Dermis microvascular lymphatic vessel endothelial cell (primary cell): ENCODE measurements around the gene TTC28. TPM values are rescaled to one million over a fixed set of nuclear protein-coding genes. Genes with fewer than 3 reads are reported as not detected.

Experiments used
- DNase-seq, 2 donors: peaks; one replicate each; pipeline versions ENCODE4 v3.0.0 to v3.0.0-alpha.2; 2010; ENCODE audit warnings: low read depth in 2 of 2
- total RNA-seq: library from RNA; depleted of rRNA; stranded (reverse); fragments of >200 nt; gene quantifications from 2 replicates; pipeline ENCODE4 v1.2.1, GENCODE V29; 2014

The TTC28 gene
- total RNA-seq, 1 donor from 2014 or later, result 11.7 TPM

DNA sequence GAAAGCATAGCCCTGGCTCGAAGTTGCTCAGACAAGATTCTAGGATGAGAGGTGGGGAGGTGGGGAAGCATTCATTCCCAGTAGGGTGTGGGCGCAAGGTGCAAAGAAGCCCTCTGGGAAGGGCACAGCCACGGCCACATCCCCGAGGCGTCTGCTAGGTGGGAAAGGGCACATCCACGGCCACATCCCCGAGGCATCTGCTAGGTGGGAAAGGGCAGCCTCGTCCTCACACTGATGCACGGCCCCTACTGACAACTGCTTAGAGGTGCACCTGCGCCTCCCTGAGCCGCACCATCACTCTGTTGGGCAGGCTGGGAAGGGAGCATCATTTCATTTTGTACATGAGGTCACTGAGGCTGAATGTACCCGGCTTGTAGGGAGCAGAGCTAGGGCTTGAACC is 666.0 kb downstream of the TTC28 start:
- DNase-seq, result no peak

DNA sequence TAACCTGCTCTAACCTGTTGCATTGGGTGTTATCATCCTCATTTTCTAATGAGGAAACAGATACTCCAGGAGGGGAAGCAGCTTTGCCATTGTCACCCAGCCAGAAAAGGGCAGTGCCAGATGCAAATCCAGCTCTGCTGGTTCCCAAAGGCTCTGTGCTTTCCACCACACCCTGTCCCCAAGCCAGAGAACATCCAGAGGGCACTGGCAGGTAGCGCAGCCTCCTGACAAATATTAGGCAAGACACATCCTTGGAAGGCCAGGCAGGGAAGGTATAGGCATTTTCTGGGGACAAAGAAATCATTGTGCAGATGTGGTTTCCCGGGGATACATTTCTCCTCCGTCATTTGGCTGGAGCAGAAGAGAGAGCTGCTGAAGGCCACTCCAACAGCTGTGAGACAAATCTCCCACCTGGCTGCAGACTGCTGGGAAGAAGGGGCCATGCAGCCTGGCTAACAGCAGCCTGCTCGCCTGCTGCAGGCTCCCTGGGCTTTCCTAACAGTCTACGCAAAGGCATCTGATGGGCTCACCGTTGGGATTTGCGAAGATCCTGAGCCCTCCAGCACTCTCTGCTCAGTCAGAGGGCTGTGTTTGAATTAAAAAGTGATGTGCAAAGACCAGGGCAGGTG is 666.7 kb downstream of the TTC28 start:
- no peak for DNase-seq

DNA sequence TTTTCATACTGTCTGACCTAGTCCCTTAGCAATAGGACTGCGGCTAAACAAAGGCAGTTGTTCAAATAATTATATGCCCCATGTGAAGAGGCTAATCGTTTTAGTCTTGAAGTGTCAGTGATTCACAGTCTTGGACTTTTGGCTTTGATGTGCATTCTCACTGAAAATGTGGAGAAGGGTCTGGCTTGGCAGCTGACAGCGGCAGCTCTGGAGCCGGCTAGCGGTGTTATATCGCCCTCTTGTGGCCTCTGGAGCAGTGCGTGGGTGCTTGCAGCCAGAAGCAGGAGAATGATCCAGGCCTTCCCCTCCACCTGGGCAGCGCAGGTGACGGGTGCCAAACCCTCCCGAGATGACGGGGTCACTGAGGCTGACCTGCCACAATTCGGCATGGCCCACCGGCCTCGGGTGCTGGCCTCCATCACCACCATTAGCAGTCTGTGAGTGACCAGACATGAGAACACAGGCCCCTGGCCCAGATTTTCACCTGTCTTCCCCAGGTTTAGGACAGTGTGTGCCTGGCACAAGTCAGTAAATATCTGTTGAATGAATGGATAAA is 670.3 kb downstream of the TTC28 start:
- peak; percentile 53 to 77 for DNase-seq

DNA sequence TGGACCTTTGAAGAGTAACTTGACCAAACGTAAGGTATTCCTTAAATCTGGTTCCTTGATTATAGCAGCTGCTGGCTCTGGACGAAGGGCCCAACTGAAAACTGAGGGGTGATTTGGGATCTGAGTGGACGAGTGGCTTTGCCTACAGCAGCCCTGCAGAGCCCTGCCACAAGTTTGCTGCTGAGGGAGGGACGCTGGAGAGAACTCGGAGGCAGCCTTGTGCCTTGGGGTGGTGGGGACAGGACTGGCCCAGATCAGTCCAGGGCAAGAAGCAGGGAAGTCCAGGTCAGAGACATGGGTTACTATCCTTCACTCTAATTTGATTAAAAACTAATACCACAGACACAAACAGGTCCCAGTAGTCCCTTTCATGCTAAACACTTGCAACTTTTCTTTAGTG is 671.0 kb downstream of the TTC28 start:
- DNase-seq, result no peak

DNA sequence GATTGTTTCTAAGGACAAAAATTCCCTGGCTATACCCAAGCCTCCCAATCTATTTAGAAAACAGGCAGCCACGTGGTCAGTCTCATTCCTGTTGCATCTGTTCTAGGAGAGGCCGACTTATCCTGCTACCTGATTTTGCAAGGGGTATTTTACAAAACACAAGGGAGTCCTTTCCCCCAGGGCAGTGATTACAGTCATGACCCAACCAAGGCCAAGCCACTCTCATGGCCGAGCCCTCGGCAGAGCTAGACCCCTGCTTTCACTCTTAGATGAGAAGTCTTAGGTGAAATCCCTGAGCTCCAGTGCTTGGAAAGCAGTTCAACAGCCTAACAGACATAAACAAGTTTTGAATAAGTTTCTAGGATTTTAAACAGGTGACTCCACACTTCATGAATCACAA is 671.6 kb downstream of the TTC28 start:
- DNase-seq, result no peak

DNA sequence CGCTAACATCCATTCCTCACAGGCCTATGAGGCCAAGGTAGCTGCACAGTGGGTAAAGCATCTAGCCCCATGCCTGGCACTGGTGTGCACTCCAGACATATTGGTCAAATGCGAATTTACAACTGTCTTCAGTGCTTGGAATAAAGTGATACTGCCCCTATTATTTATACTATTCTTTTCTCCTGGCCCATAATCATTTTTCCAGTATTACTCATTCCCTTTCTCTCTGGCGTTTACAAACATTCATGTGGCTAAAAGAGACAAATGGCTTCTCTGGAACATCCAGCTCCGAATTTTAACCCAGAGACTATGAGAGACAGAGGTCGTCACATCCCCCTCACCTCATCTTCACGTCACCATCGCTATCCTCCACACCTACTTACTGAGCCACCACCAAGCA is 673.4 kb downstream of the TTC28 start:
- DNase-seq, result no peak

DNA sequence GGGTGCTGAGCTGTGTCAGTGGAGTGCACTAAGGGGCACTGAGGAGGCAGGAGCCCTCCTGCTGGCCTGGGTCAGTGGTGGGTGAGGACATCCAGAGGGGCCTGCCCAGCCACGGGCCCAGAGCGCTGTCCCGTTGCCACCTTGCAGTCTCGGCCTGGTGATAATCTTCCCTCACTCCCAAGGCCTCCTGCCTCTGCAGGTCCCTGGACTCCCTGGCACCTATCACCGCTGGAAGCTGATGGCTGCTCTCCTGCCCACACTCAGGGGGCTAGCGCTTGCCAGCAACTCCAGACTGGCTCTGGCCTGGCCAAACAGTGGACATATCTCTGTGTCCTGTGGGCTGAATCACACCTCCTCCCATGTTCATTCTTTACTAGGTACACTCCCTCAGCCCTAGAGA is 674.1 kb downstream of the TTC28 start:
- no peak for DNase-seq

DNA sequence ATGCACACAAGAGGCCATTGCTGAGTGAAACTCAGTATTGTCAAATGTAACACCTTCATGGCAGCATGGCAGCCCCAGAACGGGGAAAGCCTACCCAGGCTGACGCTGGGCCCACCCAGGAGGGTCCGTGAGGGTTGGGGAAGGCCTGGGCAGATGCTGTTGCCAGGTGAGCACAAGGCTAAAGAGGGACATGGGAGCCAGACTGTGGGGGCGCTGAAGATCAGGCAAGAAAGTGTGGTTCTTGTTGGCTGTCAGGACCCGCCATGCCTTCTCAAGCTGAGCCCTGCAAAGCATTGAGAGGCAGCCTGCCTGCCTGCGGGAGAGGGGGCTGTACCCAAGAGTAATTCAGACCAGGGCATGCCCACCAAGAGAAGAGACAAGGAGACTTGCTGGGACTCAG is 675.6 kb downstream of the TTC28 start:
- no peak for DNase-seq

DNA sequence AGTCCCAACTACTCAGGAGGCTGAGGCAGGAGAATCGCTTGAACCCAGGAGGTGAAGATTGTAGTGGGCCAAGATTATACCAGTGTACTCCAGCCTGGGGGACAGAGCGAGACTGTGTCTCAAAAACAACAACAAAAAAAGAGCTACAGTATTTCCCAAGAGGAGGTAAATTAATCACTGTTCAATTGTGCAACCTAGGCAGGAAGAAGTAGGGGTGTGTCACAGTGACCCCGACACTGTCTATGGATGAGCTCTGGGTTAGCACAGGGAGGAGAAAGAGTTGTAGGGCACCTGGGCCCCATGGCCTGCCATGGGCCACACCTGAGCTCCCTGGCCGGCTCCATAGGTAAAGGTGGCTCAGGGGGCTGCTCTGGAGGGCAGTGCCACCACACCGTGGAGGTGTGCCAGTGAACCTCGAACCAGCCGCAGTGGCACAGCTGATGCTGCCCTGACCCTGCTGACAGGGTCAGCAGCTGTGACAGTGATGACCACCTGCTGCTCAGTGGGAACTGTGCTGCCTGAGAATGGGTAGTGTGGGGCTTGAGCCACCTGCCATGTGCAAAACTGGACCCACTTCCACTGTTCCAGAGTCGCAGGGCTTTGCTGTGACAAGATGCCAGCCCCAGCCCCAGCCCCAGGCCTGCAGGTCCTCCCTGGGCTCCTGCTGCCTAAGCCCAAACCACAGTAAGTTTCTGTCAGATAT is 676.6 kb downstream of the TTC28 start:
- no peak for DNase-seq

DNA sequence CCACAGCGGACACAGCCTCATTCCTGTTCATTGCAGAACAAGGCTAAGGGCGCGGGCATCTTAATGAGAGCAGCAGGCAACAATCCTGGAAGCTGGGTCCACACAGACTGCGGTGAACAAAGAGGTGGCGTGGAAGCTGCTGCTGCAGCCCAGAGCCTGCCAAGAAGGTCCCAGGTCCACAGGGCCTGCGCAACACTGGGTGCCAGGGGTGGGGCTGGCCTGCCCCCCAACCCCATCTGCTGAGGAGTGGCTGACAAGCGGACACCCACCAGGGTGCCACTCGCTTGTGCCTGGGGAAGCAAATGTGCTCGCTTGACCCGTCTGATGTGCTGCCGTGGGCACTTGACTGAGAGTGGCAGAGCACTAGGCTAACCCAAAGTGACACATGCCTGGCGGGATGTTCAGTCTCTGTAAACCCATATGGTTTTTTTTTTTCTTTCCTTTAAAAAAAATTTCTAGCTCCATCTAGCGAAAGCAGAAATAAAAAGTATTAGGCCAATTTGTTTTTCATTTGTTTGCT is 677.4 kb downstream of the TTC28 start:
- DNase-seq, result no peak

DNA sequence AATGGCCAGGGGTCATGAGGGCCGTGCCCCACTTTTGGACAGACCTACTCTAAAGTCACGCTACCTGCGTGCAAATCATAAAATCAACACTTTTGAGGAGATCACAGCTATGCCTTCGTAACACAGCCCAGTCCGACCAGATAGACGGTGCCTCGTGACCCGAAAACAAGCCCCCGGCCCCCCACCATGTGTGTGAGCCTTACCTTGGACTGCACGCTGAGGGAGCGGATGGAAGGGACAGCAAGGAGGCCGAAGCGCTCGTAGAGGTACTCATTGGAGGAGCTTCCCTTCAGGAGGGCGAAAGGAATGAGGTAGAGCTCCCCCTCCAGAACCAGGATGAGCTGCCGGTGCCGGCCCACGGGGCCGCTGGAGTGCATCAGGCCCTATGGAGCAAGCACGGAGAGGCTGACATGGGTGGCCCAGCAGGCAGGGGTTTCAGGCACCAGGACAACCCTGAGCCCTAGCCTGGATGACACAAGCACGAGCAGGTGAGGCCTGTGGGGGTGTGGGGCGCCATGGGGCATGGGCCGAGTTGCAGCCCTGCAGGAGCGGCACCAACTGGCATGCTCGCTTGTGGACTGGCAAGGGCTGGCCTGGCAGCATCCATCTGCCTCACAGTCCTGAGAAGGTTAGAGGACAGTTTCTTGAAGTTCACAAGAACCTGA is 678.3 kb downstream of the TTC28 start:
- no peak for DNase-seq

DNA sequence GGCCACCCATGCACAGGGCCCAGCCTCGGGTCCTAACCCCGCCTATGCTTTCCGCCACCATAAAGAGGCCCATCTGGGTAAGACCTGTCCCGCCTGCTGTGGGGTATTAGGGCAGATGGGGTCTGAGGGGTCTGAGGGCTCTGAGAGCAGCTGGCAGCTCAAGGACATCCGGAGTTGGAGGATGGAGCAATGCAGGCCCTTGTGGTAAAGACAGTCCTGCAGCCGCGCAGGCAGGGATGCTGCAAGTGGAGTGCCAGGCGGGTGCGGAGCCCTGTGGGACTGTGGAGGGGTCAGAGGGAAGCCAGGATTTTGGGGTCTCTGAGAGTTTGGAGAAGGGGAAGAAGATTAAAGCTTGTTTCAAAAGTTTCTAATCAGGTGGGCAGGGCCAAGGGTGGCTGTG is 679.3 kb downstream of the TTC28 start:
- no peak for DNase-seq

DNA sequence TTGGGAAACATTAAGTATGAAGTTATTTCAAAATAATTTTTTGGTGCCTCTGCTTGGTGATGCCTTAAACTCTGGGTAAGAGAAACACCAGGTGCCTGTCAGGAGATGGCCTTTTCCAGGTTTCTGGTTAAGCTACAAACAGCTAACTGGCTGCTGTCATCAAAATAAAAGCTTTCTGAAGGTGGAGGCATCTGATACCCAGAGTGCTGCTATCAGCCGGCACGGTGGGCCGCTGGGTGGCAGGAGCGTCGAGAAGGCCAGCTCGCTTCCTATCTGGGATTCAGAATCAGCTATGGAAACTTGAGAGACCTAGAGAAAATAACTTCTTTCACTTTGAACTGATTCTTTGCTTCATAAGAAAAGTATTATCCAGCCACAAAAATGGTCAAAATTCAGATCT is 679.8 kb downstream of the TTC28 start:
- no peak for DNase-seq

DNA sequence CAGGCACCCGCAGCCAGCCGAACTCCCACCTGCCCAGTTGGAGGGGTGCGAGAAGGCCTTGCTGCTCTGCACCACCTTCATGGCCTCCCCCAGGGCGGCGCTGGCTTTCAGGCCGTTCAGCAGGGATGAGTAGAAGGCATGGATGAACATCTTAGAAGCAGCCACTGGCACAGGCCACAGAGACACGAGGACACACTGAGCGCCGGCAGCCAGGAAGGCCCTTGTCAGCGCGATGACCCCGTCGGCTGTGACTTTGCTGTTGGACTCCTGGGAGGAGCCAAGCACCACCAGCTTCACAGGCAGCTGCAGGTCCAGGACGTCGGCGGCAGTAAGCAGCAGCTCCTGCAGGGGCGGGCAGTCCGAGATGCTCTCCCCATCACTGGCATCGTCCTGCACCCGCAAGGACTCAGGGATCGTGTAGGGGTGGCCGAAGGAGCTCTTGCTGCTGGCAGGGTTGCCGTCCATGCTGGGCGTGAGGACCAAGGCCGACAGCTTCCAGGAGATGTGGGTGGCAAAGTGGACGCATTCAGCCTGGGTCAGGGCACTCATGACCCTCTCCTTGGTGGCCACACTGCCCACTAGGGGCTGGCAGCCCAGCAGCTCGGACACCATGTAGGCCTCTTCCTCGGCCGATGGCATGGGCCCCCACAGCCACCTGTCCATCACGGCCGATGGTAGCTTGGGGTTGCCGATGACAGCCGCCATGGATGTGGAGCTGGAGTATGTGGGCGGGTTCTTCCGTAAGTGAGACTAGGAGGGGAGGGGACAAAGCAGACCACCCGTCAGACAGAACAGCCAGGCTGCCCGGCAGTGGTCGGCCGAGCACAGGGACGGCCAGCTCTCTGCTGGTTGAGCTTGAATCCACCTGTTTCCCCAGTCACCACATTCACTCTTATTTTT is 680.9 kb downstream of the TTC28 start:
- DNase-seq, result no peak

DNA sequence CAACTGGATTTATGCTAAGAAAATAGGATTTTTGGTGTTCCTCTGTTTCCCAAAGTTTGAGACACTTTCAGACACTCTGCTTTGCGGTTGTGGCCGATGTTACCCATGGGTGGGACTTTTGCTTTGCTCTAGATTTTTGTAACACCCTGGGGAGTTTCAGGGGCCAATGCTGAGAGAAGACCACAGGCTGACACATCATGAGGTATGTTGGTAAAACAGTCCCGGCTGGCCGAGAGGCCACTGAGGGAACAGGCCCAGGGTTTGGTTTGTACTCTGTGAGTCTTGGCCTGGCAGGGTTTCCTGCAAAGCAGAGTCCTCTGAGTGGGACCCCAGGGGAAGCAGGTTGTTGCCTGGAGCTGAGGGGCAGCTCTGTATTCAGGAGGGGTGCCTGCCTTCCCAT is 682.1 kb downstream of the TTC28 start:
- no peak for DNase-seq

DNA sequence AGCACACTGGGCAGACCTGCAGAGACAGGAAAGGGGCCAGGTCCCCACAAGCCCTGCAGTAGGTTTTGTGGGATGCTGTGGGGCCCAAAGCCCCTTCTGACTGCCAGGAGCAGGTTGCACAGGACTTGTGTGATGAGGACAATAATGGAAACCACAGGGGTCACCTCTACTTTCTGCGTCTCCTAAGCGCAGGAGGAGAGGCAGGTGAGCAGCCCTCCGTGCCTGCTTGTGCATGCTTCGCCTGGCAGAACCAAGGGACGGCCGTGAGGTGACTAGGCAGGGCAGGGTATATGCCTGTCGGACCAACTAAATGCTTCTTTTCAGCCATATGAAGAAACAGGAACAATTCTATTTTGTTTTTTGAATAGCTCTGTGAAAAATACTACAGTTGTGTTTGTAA is 682.7 kb downstream of the TTC28 start:
- no peak for DNase-seq

DNA sequence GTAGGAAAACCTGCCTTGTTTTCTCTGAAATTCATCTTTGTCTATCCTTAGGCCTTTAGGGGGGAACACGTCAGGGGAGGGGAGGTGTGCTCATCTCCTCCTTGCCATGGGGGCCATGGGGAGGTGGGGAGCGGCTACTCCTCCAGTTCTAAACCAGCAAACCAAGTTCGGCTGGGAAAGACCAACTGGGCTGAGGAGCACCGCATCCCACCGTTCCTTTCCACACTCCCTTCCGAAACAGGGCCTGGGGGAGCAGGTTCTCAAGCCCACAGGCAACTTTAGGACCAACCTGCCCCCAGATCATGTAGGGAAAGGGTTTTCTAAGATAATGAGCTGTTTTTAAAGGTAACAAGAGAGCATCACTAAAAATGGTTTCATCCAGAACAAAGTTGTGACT is 683.1 kb downstream of the TTC28 start:
- DNase-seq, result no peak

DNA sequence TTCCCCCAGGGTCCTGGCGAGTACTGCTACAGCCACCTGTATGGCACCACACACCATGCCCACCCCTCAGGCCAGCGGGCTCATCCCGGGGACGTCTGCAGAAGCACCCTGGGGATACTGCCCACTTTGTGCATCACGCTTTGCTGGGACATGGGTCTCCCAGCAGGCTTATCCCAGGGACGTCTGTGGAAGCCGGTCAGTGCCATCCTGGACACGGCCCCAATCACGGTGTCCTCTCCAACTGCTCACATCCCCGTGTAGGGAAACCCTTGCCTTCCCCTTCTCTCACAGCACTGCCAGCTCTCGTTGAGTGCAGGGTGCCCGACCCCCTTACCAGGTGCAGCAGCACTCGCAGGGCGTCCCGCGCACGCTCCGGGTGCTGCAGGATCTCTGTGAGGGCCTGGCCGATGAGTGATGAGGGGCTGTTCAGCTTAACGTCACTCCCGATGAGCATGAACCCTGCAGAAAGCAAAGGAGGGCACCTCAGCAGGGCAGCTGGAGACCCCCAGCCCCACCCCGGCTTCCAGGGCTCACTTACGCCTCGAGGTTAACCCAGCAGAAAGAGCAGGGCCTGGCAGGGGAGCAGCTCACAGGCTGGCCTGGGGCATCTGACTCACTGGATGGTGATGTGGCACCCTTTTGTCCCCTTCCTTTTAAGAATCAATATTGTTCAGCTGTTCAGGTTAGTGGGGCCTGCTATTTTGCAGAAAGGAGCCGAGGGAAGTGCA is 683.7 kb downstream of the TTC28 start:
- DNase-seq, result no peak

DNA sequence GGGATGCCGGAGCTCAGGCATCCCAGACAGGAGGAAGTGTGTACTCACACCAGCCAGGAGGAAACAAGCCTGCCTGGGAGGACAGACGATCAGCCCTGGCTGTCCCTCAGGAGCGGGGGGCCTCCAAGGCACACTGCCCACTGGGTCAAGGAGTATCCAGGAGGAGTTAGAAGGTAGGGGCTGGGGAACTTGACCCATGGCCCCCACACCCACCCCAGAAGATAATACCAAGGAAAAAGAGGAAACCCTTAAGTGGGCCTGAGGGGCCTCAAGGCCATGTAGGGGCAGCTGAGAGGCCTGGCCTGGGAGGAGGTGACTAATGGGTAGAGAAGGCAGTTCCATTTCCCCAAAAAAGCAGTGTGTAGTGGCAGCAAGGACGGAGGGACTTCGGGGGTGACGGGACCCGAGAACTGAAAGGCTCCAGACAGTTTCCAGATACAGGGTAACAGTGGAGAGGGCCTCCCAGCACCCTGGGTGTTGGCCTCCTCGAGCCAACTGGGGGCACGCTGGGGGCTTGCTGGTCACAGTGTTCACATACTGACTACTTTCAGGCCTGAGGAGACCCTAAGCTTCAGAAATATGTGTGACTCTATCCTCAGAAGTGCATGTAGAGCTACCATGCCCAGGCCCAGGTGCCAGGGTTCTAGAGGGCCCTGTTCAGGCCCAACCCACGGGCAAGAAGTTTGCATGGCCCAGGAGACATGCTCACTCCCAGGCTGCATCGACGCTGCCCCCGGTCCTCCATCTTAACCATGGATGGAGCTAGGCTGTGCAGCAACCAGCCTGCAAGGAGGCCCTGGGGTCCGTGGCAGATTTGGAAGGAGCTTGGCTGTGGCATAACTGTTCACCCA is 684.9 kb downstream of the TTC28 start:
- DNase-seq, result no peak
